A549 (cell line): Measurements from ENCODE around the gene HDAC7. TPM values are rescaled to one million over a fixed set of nuclear protein-coding genes. Genes with fewer than 3 reads are reported as not detected.

Source experiments
- ATAC-seq, 2 experiments: fragments of 200-7000 bp in 1 of 2; fragments of >200 bp in 1 of 2; cut with Nextera tagmentation in 1 of 2; cut with Tn5 transposase in 1 of 2; 3 replicates each; pipeline versions ENCODE4 v1.8.0 to v1.9.1; 2018 to 2020; ENCODE audit warnings: mild to moderate bottlenecking in 1 of 2, moderate library complexity in 1 of 2
- CTCF ChIA-PET: fragments of 300-600 bp; sonication (Branson Sonifier 250); formaldehyde crosslinking; extraction: SDS; loops from one replicate; lab custom pipeline; 2021; ENCODE audit warnings: antibody characterized with exemption, inconsistent platforms; lab: Yijun Ruan, JAX
- POLR2A ChIA-PET: fragments of 350-600 bp; formaldehyde crosslinking; extraction: SDS; loops from one replicate; lab custom pipeline; 2021; ENCODE audit warnings: antibody characterized with exemption, inconsistent platforms; lab: Yijun Ruan, JAX
- DNase-seq, 2 experiments: peaks; one replicate each; pipeline versions ENCODE4 v3.0.0 to v3.0.0-alpha.2; 2011 to 2016; ENCODE audit warnings: low read depth in 1 of 2, low spot score in 1 of 2
- FAIRE-seq: peaks from 2 replicates; lab custom pipeline; 2011; peaks lifted over from hg19 to GRCh38; lab: Jason Lieb, UNC
- H3K27ac ChIP-seq, 2 experiments: fragments of >200 bp; sonication (Bioruptor Twin); formaldehyde crosslinking; 3 replicates each; pipeline ENCODE4 v1.5.1; 2016 to 2017
- H3K4me1 ChIP-seq: fragments of >200 bp; sonication (Bioruptor Twin); formaldehyde crosslinking; 3 replicates; pipeline ENCODE4 v1.6.1; 2016
- H3K4me2 ChIP-seq: fragments of >200 bp; sonication (Bioruptor Twin); formaldehyde crosslinking; 3 replicates; pipeline ENCODE4 v1.6.1; 2016
- H3K4me3 ChIP-seq: fragments of >200 bp; sonication (Bioruptor Twin); formaldehyde crosslinking; 3 replicates; pipeline ENCODE4 v1.5.1; 2016
- H3K9me3 ChIP-seq: fragments of >200 bp; sonication (Bioruptor Twin); formaldehyde crosslinking; 3 replicates; pipeline ENCODE4 v1.6.1; 2016
- ATOH8 ChIP-seq: fragments of 250-450 bp; sonication (Bioruptor Pico); IDR thresholded peaks from 2 replicates; pipeline ENCODE4 v1.5.0; 2020; ENCODE audit warnings: low read depth, mild to moderate bottlenecking, moderate library complexity
- CBX2 ChIP-seq: fragments of 200-600 bp; sonication (generic); IDR thresholded peaks from 2 replicates; pipeline ENCODE4 v1.6.1; 2016; ENCODE audit warnings: low read depth, mild to moderate bottlenecking, borderline replicate concordance
- EHF ChIP-seq: fragments of 250-450 bp; sonication (Bioruptor Pico); IDR thresholded peaks from 2 replicates; pipeline ENCODE4 v1.5.0; 2020; ENCODE audit warnings: mild to moderate bottlenecking
- EHMT2 ChIP-seq: fragments of 200-600 bp; sonication (generic); IDR thresholded peaks from 2 replicates; pipeline ENCODE4 v1.6.1; 2016; ENCODE audit warnings: antibody characterized with exemption, low read depth, mild to moderate bottlenecking, moderate library complexity
- ESRRA ChIP-seq: fragments of 150-350 bp; IDR thresholded peaks from 2 replicates; pipeline ENCODE4 v1.6.1; 2014; ENCODE audit warnings: mild to moderate bottlenecking, low read length, borderline replicate concordance
- HDAC2 ChIP-seq: fragments of 200-600 bp; sonication (generic); IDR thresholded peaks from 2 replicates; pipeline ENCODE4 v1.6.1; 2016
- JUN ChIP-seq, 2 experiments: fragments of >200 bp; sonication (Bioruptor Twin); formaldehyde crosslinking; IDR thresholded peaks; 2 replicates in 1 of 2; 3 replicates in 1 of 2; pipeline ENCODE4 v1.6.1; 2016 to 2017
- KDM1A ChIP-seq: fragments of 200-600 bp; sonication (generic); IDR thresholded peaks from 2 replicates; pipeline ENCODE4 v1.6.1; 2016; ENCODE audit warnings: low read depth, mild to moderate bottlenecking
- KDM5A ChIP-seq: fragments of 200-600 bp; sonication (generic); IDR thresholded peaks from 2 replicates; pipeline ENCODE4 v1.6.1; 2016; ENCODE audit warnings: antibody characterized with exemption, mild to moderate bottlenecking
- MAFK ChIP-seq: fragments of 450-650 bp; IDR thresholded peaks from 2 replicates; pipeline ENCODE4 v1.6.1; 2014; ENCODE audit not compliant: partially characterized antibody
- NFE2L2 ChIP-seq: fragments of 150-350 bp; conservative IDR thresholded peaks from 2 replicates; pipeline ENCODE4 v1.6.1; 2014; ENCODE audit warnings: low read length
- NPAS2 ChIP-seq: fragments of 250-450 bp; sonication (Bioruptor Pico); IDR thresholded peaks from 2 replicates; pipeline ENCODE4 v1.8.0; 2022; ENCODE audit warnings: mild to moderate bottlenecking, moderate library complexity, borderline replicate concordance
- PHF8 ChIP-seq: fragments of 200-600 bp; sonication (generic); IDR thresholded peaks from 2 replicates; pipeline ENCODE4 v1.6.1; 2016; ENCODE audit warnings: low read depth, mild to moderate bottlenecking, antibody characterized with exemption, moderate library complexity, borderline replicate concordance
- RAD21 ChIP-seq, 2 experiments: fragments of >200 bp in 1 of 2; sonication (Bioruptor Twin) in 1 of 2; formaldehyde crosslinking in 1 of 2; IDR thresholded peaks in 1 of 2; conservative IDR thresholded peaks in 1 of 2; 2 replicates in 1 of 2; 3 replicates in 1 of 2; pipeline ENCODE4 v1.6.1; 2012 to 2018; ENCODE audit warnings: inconsistent platforms in 1 of 2
- RARB ChIP-seq: fragments of 250-450 bp; sonication (Bioruptor Pico); IDR thresholded peaks from 2 replicates; pipeline ENCODE4 v1.8.0; 2021; ENCODE audit warnings: mild to moderate bottlenecking, moderate library complexity
- RCOR1 ChIP-seq: fragments of 150-350 bp; IDR thresholded peaks from 2 replicates; pipeline ENCODE4 v1.6.1; 2014; ENCODE audit warnings: antibody characterized with exemption, low read length, low read depth
- SMC3 ChIP-seq: fragments of >200 bp; sonication (Bioruptor Twin); formaldehyde crosslinking; IDR thresholded peaks from 3 replicates; pipeline ENCODE4 v1.6.1; 2018; ENCODE audit warnings: inconsistent platforms
- SREBF2 ChIP-seq: fragments of 450-650 bp; IDR thresholded peaks from 2 replicates; pipeline ENCODE4 v1.6.1; 2014; ENCODE audit warnings: mild to moderate bottlenecking, moderate library complexity
- ZNF302 ChIP-seq: fragments of 250-450 bp; sonication (Bioruptor Pico); IDR thresholded peaks from 2 replicates; pipeline ENCODE4 v1.9.0; 2021; ENCODE audit warnings: inconsistent platforms, mild to moderate bottlenecking, moderate library complexity
- WGBS: methylation state at CpG from one replicate; pipeline ENCODE4 v1.1.6; 2017; ENCODE audit errors: missing lambda C conversion rate; 5-methylcytosine and 5-hydroxymethylcytosine counted together
- polyA plus RNA-seq, 4 experiments: library from polyadenylated mRNA; depleted of rRNA in 3 of 4; stranded (reverse); fragments of >200 nt; fragmentation: RNase III in 1 of 4; extraction: RNeasy Plus Mini Kit Qiagen cat#74134 plus additional on column Dnase treatment in 1 of 4; gene quantifications; 2 replicates in 3 of 4; 3 replicates in 1 of 4; pipeline ENCODE4 v1.2.3, GENCODE V29; 2011 to 2017
- TF ChIP-seq, protein P1 (sequence below): fragments of 250-450 bp; sonication (Bioruptor Pico); IDR thresholded peaks from 2 replicates; pipeline ENCODE4 v1.5.0; 2021; ENCODE audit warnings: mild to moderate bottlenecking, moderate library complexity, borderline replicate concordance
- TF ChIP-seq, protein P2 (sequence below): IDR thresholded peaks from 2 replicates; pipeline ENCODE4 v1.6.1; 2012; ENCODE audit warnings: low read depth, borderline replicate concordance

Gene HDAC7
- polyA plus RNA-seq, 2 of the 4 experiments (the other 2 are of a cell fraction) = 17.2 to 36.0 TPM

GRCh38 chr12:47777151-47777550 is 42.6 kb downstream of the HDAC7 start:
- ChIA-PET CTCF (interaction anchor here (0.6 to 59.0 kb wide), 13 partner anchors 8 to 566 kb away, joined by 3 to 1532 read pairs (median 10); partner anchors contain the start of genes ENDOU, RAPGEF3, RPAP3 and SLC48A1), POLR2A (no interaction called here)
- 93% methylated on average over 1 of the region's 1 CpG for WGBS
- Histone ChIP-seq H3K4me3 (no peak overlapping the region), H3K27ac (peak overlapping the region; percentile 84 to 96), H3K4me1 (peaks cover 56% of the 10 kb centered on the region), H3K4me2 (peak overlapping the region; percentile 74), H3K9me3 (no peaks in the 10 kb centered on the region)
- TF ChIP-seq EHMT2 = no peak
- TF ChIP-seq JUN (IDR thresholded peaks at IDR 0.05) = no peak; a peak in 1 of 5 replicates
- no peak for TF ChIP-seq EHF (CRISPR knock-in tag)
- TF ChIP-seq KDM5A = no peak
- no peak for TF ChIP-seq RCOR1
- no peak for TF ChIP-seq ATOH8 (CRISPR knock-in tag)
- no peak for TF ChIP-seq RARB
- TF ChIP-seq, protein P1, sequence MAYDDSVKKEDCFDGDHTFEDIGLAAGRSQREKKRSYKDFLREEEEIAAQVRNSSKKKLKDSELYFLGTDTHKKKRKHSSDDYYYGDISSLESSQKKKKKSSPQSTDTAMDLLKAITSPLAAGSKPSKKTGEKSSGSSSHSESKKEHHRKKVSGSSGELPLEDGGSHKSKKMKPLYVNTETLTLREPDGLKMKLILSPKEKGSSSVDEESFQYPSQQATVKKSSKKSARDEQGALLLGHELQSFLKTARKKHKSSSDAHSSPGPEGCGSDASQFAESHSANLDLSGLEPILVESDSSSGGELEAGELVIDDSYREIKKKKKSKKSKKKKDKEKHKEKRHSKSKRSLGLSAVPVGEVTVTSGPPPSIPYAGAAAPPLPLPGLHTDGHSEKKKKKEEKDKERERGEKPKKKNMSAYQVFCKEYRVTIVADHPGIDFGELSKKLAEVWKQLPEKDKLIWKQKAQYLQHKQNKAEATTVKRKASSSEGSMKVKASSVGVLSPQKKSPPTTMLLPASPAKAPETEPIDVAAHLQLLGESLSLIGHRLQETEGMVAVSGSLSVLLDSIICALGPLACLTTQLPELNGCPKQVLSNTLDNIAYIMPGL (CRISPR knock-in tag) = no peak
- TF ChIP-seq KDM1A = no peak
- no peak for TF ChIP-seq ZNF302 (CRISPR knock-in tag)
- no peak for DNase-seq
- no peak for FAIRE-seq
- no peak for ATAC-seq

GRCh38 chr12:47776471-47777143 is 43.1 kb downstream of the HDAC7 start:
- CTCF ChIA-PET = interaction anchor here (0.6 to 59.0 kb wide), 11 partner anchors 7 to 565 kb away, joined by 3 to 1532 read pairs (median 12); partner anchors contain the start of genes ENDOU, RAPGEF3, RPAP3 and SLC48A1
- H3K4me2 ChIP-seq = peak overlapping the region; percentile 74
- H3K9me3 ChIP-seq = no peaks in the 10 kb centered on the region
- POLR2A ChIA-PET = no interaction called here
- WGBS = 65% methylated on average over 5 of the region's 5 CpGs
- no peak for ATAC-seq
- no peak for FAIRE-seq
- DNase-seq = no peak
- no peak overlapping the region for H3K4me3 ChIP-seq
- peaks cover 57% of the 10 kb centered on the region for H3K4me1 ChIP-seq
- H3K27ac ChIP-seq = peak overlapping the region; percentile 84 to 96
- TF ChIP-seq KDM1A (no peak), NPAS2 (CRISPR knock-in tag) (no peak), PHF8 (no peak), SREBF2 (no peak), CBX2 (no peak), ESRRA (no peak), HDAC2 (no peak), SMC3 (no peak), ZNF302 (CRISPR knock-in tag) (no peak), RAD21 (conservative IDR thresholded peaks at IDR 0.05 in 1 of 2, IDR thresholded peaks at IDR 0.05 in 1 of 2) (no peak), MAFK (peak; percentile 95), NFE2L2 (peak; percentile 85)
- TF ChIP-seq, protein P2, sequence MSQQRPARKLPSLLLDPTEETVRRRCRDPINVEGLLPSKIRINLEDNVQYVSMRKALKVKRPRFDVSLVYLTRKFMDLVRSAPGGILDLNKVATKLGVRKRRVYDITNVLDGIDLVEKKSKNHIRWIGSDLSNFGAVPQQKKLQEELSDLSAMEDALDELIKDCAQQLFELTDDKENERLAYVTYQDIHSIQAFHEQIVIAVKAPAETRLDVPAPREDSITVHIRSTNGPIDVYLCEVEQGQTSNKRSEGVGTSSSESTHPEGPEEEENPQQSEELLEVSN = peak; percentile 26; the same call in 1 of the 2 replicates
